MG63 (cell line): ENCODE measurements around the gene OTC. TPM values are rescaled to one million over a fixed set of nuclear protein-coding genes. Genes with fewer than 3 reads are reported as not detected.

ENCODE experiments used
- DNase-seq: peaks from one replicate; pipeline ENCODE4 v3.0.0-alpha.2; 2020
- H3K27me3 ChIP-seq: fragments of 250-450 bp; sonication (Bioruptor Pico); 2 replicates; pipeline ENCODE4 v1.5.1; 2020; ENCODE audit warnings: mild to moderate bottlenecking, moderate library complexity
- H3K36me3 ChIP-seq: fragments of 250-450 bp; sonication (Bioruptor Pico); 2 replicates; pipeline ENCODE4 v1.5.1; 2020; ENCODE audit warnings: mild to moderate bottlenecking, moderate library complexity
- H3K4me3 ChIP-seq: fragments of 250-450 bp; sonication (Bioruptor Pico); 2 replicates; pipeline ENCODE4 v1.5.1; 2020; ENCODE audit warnings: mild to moderate bottlenecking, moderate library complexity
- H3K9me3 ChIP-seq: fragments of 250-450 bp; sonication (Bioruptor Pico); 2 replicates; pipeline ENCODE4 v1.5.1; 2020; ENCODE audit warnings: mild to moderate bottlenecking, moderate library complexity
- total RNA-seq: library from RNA; depleted of rRNA; stranded (reverse); fragments of >200 nt; shearing (Covaris generic); gene quantifications from 2 replicates; pipeline ENCODE4 v1.2.3, GENCODE V29; 2014; ENCODE audit warnings: low replicate concordance; rRNA removed

The OTC gene
- not detected in 2 replicates for total RNA-seq

DNA sequence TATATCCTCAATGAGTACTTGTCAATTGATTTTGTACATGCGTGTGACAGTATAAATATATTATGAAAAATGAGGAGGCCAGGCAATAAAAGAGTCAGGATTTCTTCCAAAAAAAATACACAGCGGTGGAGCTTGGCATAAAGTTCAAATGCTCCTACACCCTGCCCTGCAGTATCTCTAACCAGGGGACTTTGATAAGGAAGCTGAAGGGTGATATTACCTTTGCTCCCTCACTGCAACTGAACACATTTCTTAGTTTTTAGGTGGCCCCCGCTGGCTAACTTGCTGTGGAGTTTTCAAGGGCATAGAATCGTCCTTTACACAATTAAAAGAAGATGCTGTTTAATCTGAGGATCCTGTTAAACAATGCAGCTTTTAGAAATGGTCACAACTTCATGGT lies at the start of gene OTC:
OTC (plus strand) TSS at position 243 of the 400 bp plus-strand sequence; CDS start at position 336, 93 bp downstream.
- Histone ChIP-seq H3K4me3 (no peak within 1 kb of the TSS), H3K9me3 (no peaks in the 10 kb centered on the region), H3K27me3 (no peaks in the 10 kb centered on the region), H3K36me3 (no peaks in the 10 kb centered on the region)
- DNase-seq = no peak

DNA sequence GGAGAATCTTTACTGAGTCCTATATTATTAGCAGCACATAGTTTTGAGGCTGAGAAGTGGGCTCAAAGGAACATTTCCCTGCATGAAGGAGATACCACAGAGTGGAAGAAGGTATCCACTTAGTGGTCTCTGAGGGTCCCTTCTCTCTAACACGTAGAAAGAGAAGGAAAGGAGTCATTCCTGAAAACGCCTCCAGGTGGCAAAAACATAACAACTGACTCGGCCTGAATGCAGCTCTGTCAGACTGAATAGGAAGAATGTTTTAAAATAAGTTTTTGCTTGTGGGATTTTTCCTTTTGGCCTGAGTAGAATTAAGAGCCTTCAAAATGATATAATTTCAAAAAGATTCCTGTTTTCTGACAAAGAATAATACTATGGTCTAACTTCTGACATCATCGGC lies 48.4 kb upstream of the OTC start:
- Histone ChIP-seq H3K9me3 (no peaks in the 10 kb centered on the region), H3K4me3 (no peak overlapping the region), H3K36me3 (no peaks in the 10 kb centered on the region), H3K27me3 (no peaks in the 10 kb centered on the region)
- DNase-seq = no peak

DNA sequence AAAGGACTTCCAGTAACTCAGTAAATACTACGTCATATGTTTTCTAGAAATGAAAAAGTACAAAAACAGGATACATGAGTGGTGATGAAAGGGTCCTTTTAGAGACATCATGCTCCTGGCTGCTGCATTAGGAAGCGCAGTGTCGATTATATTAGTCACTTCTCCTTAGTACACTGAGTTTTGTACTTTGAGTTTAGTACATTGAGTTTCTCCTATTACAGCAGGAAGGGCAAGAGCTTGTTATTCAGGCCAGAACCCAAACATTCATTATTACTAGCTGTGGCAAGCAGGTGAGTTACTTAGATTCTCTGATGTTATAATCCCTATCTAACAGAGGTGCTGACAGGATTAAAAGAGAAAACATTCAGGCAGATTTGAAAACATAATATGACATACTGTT lies 46.4 kb upstream of the OTC start:
- H3K9me3 ChIP-seq = no peaks in the 10 kb centered on the region
- no peaks in the 10 kb centered on the region for H3K36me3 ChIP-seq
- H3K27me3 ChIP-seq = no peaks in the 10 kb centered on the region
- no peak overlapping the region for H3K4me3 ChIP-seq
- no peak for DNase-seq

DNA sequence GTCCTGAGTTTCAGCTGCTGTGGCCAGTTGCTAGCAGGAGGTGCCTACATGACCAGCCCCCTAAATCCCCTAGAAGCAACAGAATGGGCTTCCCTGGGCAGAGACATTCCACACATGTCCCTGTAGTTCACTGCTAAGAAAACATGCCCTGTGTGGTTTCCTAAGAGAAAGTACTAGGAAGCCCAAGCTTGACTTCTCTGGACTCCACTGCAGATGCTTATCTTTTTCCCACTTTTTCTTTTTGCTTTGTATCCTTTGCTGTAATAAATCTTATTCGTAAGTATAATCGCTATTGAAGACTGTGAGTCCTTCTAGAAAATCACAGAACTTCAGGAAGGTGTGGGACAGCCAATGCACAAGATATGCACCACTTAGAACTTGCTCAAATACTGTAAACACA lies 40.7 kb upstream of the OTC start:
- H3K36me3 ChIP-seq = no peaks in the 10 kb centered on the region
- no peak for DNase-seq
- H3K4me3 ChIP-seq = no peak overlapping the region

GRCh38 chrX:38312436-38312835 lies 40.0 kb upstream of the OTC start:
- H3K36me3 ChIP-seq = no peaks in the 10 kb centered on the region
- no peak overlapping the region for H3K4me3 ChIP-seq
- no peaks in the 10 kb centered on the region for H3K9me3 ChIP-seq
- DNase-seq = peak; percentile 45
- no peaks in the 10 kb centered on the region for H3K27me3 ChIP-seq

More for the DNA sequence above, 40.7 kb upstream of the OTC start:
- Histone ChIP-seq H3K9me3 (no peaks in the 10 kb centered on the region), H3K27me3 (no peaks in the 10 kb centered on the region)

DNA sequence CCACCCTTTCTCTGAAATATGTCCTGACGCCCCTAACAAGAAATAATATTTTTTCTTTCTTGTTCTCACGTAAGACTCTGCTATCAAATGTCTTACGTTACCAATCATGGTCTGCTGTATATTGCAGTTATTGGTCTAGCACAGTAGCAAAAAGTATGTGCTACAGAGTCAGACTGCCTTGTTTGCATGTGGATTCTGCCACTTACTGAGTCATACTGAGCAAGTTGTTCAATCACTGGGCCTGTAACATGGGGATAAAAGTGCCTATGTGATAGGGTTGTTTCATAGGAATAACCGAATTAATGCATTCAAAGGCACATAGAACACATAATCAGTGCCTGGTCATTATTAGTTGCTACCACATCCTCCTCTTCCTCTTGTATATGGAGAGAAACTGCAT lies 39.2 kb upstream of the OTC start:
- DNase-seq = no peak
- H3K4me3 ChIP-seq = no peak overlapping the region
- no peaks in the 10 kb centered on the region for H3K36me3 ChIP-seq
- no peaks in the 10 kb centered on the region for H3K9me3 ChIP-seq
- H3K27me3 ChIP-seq = no peaks in the 10 kb centered on the region

DNA sequence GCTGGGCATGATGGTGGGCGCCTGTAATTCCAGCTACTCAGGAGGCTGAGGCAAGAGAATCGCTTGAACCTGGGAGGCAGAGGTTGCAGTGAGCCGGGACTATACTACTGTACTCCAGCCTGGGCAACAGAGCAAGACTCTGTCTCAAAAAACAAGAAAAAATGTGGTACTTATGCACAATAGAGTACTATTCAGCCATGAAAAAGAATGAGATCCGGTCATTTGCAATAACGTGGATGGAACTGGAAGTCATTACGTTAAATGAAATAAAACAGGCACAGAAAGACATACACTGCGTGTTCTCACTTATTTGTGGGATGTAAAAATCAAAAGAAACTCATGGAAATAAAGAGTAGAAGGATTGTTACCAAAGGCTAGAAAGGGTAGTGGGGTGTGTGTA lies 37.2 kb upstream of the OTC start:
- H3K36me3 ChIP-seq = no peaks in the 10 kb centered on the region

DNA sequence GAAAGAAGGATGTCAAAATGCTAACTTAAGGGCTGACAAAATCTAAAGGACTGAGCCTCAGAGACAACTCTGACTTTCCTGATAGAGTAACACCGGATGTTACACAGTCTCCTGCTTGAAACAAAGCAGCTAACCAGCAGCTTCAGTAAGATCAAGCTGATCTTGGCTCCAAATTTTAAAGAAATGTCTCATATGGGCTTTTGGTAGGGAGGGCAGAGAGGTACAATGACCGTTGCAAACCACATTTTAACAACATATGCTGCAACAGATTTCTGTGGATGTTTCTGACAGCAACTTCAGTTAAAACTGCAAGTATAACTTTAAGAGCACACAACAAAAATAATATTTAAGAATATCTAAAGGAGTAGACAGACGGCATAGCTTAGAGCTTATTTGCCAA lies 34.2 kb upstream of the OTC start:
- no peak for DNase-seq
- Histone ChIP-seq H3K36me3 (no peaks in the 10 kb centered on the region), H3K4me3 (no peak overlapping the region), H3K27me3 (no peaks in the 10 kb centered on the region), H3K9me3 (no peaks in the 10 kb centered on the region)

More for the DNA sequence above, 37.2 kb upstream of the OTC start:
- no peak overlapping the region for H3K4me3 ChIP-seq
- no peak for DNase-seq
- H3K27me3 ChIP-seq = no peaks in the 10 kb centered on the region
- H3K9me3 ChIP-seq = no peaks in the 10 kb centered on the region

DNA sequence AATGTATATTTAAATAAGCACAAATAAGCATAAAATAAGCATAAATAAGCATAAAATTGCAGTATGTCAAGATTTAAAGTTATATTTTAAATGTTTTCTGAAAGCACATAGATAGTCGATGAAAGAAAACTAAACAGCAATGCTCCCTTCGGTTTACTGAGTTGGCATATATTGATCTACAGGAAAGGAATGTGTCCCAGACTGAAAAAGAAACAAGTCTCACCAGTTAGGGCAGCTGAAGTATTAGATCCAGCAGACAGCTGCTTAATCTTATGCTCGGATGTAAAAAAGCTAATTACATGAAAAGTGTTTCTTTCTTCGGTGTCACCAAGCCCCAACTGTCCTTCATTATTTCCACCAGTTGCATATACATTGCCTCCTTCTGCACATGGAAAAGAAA lies 33.8 kb upstream of the OTC start:
- Histone ChIP-seq H3K36me3 (no peaks in the 10 kb centered on the region), H3K4me3 (no peak overlapping the region), H3K27me3 (no peaks in the 10 kb centered on the region), H3K9me3 (no peaks in the 10 kb centered on the region)
- no peak for DNase-seq

GRCh38 chrX:38320819-38321218 lies 31.6 kb upstream of the OTC start:
- no peak overlapping the region for H3K4me3 ChIP-seq
- H3K9me3 ChIP-seq = no peaks in the 10 kb centered on the region

DNA sequence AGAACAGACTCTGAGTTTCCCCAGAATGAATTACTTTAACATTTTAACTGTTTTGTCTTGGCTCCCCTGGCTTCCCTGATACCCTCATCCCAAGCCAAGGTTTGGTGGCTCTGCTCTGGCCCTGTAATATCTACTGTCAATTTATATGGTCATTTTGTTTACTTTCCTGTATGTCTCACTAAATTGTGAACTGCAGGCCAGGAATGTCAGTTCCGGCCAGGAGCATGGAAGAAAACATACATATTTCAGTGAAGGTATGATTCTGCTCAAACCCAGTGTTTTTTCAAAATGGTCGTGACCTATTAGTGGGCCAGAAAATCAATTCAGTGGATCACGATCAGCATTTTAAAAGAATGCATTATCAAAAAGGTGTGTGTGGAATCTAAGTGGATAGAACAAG lies 26.3 kb upstream of the OTC start:
- no peaks in the 10 kb centered on the region for H3K27me3 ChIP-seq
- H3K36me3 ChIP-seq = no peaks in the 10 kb centered on the region
- peak overlapping the region; percentile 70 for H3K4me3 ChIP-seq
- no peaks in the 10 kb centered on the region for H3K9me3 ChIP-seq
- no peak for DNase-seq

More at GRCh38 chrX:38320819-38321218, 31.6 kb upstream of the OTC start:
- DNase-seq = no peak
- Histone ChIP-seq H3K27me3 (no peaks in the 10 kb centered on the region), H3K36me3 (no peaks in the 10 kb centered on the region)

GRCh38 chrX:38327007-38327774 lies 25.2 kb upstream of the OTC start, which contains the start of gene RPGR:
TSS of gene RPGR (minus strand) at chrX:38327509. CDS start at chrX:38327367, 142 bp downstream.
- H3K36me3 ChIP-seq = no peaks in the 10 kb centered on the region
- no peaks in the 10 kb centered on the region for H3K27me3 ChIP-seq
- DNase-seq = peak; percentile 92
- peak within 1 kb of the TSS; percentile 70 for H3K4me3 ChIP-seq
- H3K9me3 ChIP-seq = no peaks in the 10 kb centered on the region

GRCh38 chrX:38327775-38328081 lies 24.7 kb upstream of the OTC start:
- Histone ChIP-seq H3K27me3 (no peaks in the 10 kb centered on the region), H3K9me3 (no peaks in the 10 kb centered on the region), H3K36me3 (no peaks in the 10 kb centered on the region), H3K4me3 (peak overlapping the region; percentile 70)
- no peak for DNase-seq

- H3K36me3 ChIP-seq = no peaks in the 10 kb centered on the region
- no peaks in the 10 kb centered on the region for H3K27me3 ChIP-seq
- no peak for DNase-seq
- H3K4me3 ChIP-seq = no peak overlapping the region
- H3K9me3 ChIP-seq = no peaks in the 10 kb centered on the region
Measured at GRCh38 chrX:38332505-38332904, 19.9 kb upstream of the OTC start.

- DNase-seq = no peak
- Histone ChIP-seq H3K4me3 (no peak overlapping the region), H3K9me3 (no peaks in the 10 kb centered on the region), H3K36me3 (no peaks in the 10 kb centered on the region), H3K27me3 (no peaks in the 10 kb centered on the region)
Measured at GRCh38 chrX:38335382-38335781, 17.0 kb upstream of the OTC start.

DNA sequence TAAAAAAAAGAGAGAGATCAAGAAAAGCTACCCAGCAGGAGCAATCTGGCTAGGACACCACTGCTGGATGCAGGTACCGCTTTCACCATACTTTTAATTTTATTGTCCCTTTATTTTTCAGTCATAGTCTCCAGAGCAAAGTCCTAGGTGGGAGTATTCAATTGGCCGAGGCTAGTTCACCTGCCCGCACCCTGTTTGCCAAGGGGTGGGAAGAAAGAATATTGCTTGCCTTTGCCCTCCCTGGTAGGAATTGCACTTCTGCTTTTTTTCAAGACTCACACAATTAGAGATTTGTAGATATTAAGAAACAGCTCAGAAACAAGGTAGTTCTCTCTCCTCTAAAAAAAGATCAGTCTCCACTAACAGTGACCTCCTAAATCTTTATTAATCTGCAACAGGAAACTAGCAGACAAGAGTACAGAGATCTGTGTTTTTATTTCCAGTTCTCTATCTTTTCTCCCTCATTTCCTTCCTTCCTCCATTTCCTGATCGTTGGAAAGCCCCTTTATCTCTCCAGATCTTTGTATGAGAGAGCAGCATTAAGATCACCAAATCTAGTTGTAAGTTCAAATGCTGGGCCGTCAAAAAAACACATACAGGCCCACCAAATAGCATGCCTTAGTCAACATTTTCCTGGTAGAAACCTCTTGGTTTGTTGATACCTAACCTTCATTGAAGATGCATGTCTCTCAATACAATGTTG lies 15.7 kb upstream of the OTC start:
- DNase-seq = no peak
- Histone ChIP-seq H3K36me3 (no peaks in the 10 kb centered on the region), H3K9me3 (no peaks in the 10 kb centered on the region), H3K27me3 (no peaks in the 10 kb centered on the region), H3K4me3 (no peak overlapping the region)

DNA sequence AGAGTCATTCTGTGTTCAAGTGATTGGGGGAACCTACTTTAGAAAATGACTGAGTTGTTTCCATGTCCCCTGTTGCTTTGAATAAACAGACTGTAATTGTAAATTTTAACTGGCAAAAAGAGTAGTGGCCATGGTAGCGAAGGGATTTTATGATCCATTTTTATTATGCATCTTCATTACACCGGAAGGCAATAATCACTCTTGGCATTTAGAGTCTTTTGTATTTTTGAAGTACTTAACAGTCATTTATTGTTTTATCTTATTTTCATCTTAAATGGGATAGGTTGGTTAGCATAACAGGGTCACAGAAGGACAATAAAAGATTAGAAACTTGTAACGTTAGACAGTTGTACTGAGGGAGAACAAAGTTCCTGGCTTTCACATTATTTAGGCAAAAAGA lies 11.0 kb upstream of the OTC start:
- Histone ChIP-seq H3K36me3 (no peaks in the 10 kb centered on the region), H3K4me3 (no peak overlapping the region), H3K9me3 (no peaks in the 10 kb centered on the region), H3K27me3 (no peaks in the 10 kb centered on the region)
- no peak for DNase-seq
